H1 (cell line): ENCODE measurements around the gene YAP1. TPM values are rescaled to one million over a fixed set of nuclear protein-coding genes. Genes with fewer than 3 reads are reported as not detected.

ENCODE experiments used
- CTCF ChIA-PET: fragments of 300-600 bp; sonication (Branson Sonifier 250); formaldehyde crosslinking; loops from one replicate; lab custom pipeline; 2021; ENCODE audit not compliant: partially characterized antibody; lab: Charles Lee
- POLR2A ChIA-PET: fragments of 300-600 bp; sonication (Branson Sonifier 250); formaldehyde crosslinking; loops from one replicate; lab custom pipeline; 2021; ENCODE audit warnings: inconsistent platforms; ENCODE audit not compliant: partially characterized antibody; lab: Charles Lee
- DNase-seq, 2 experiments: peaks; one replicate each; pipeline versions ENCODE4 v3.0.0 to v3.0.0-alpha.2; 2010 to 2022; ENCODE audit warnings: low spot score in 2 of 2, low read depth in 1 of 2, mixed read lengths in 1 of 2
- FAIRE-seq: peaks from 2 replicates; lab custom pipeline; 2011; peaks lifted over from hg19 to GRCh38; lab: Jason Lieb, UNC
- H2AFZ ChIP-seq: 2 replicates; pipeline ENCODE4 v1.8.1; 2012; ENCODE audit warnings: low read length, inconsistent platforms
- H2AK5ac ChIP-seq: 2 replicates; pipeline ENCODE4 v1.6.1; 2013; ENCODE audit warnings: low read depth, low read length
- H2BK120ac ChIP-seq: replicated peaks from 2 replicates; pipeline ENCODE3; 2013; ENCODE audit warnings: low read depth, low read length, inconsistent platforms
- H2BK12ac ChIP-seq: 2 replicates; pipeline ENCODE4 v1.6.1; 2013; ENCODE audit warnings: low read depth, low read length
- H2BK15ac ChIP-seq: 2 replicates; pipeline ENCODE4 v1.6.1; 2013; ENCODE audit warnings: low read length
- H2BK20ac ChIP-seq: 2 replicates; pipeline ENCODE4 v1.6.1; 2013; ENCODE audit warnings: low read length
- H2BK5ac ChIP-seq: 2 replicates; pipeline ENCODE4 v1.6.1; 2013; ENCODE audit warnings: low read depth, low read length
- H3K14ac ChIP-seq: 2 replicates; pipeline ENCODE4 v1.6.1; 2013; ENCODE audit warnings: inconsistent platforms; ENCODE audit not compliant: insufficient read length
- H3K18ac ChIP-seq: 2 replicates; pipeline ENCODE4 v1.6.1; 2013; ENCODE audit warnings: low read length; ENCODE audit errors: extremely low read depth
- H3K23ac ChIP-seq: 2 replicates; pipeline ENCODE4 v1.6.1; 2013; ENCODE audit warnings: inconsistent platforms; ENCODE audit not compliant: insufficient read length
- H3K23me2 ChIP-seq: 2 replicates; pipeline ENCODE4 v1.6.1; 2013; ENCODE audit warnings: low read depth, low read length
- H3K27ac ChIP-seq: 2 replicates; pipeline ENCODE4 v1.6.1; 2011; ENCODE audit warnings: low read depth, low read length, inconsistent platforms
- H3K27me3 ChIP-seq, 4 experiments: replicated peaks in 1 of 4; 1 replicate in 1 of 4; 2 replicates in 3 of 4; pipeline versions ENCODE4 v1.6.1 to v1.8.1; 2011 to 2013; ENCODE audit warnings: low read length in 3 of 4, mild to moderate bottlenecking in 3 of 4, inconsistent platforms in 2 of 4, mixed read lengths in 2 of 4, moderate library complexity in 1 of 4; ENCODE audit not compliant: control insufficient read depth in 3 of 4, insufficient read depth in 3 of 4; ENCODE audit errors: extremely low read depth in 1 of 4
- H3K36me3 ChIP-seq, 4 experiments: 2 replicates each; pipeline versions ENCODE4 v1.6.1 to v1.8.1; 2011 to 2013; ENCODE audit warnings: mild to moderate bottlenecking in 4 of 4, low read length in 3 of 4, moderate library complexity in 2 of 4, control low read depth in 1 of 4, inconsistent platforms in 1 of 4; ENCODE audit not compliant: insufficient read depth in 4 of 4, control insufficient read depth in 2 of 4
- H3K4ac ChIP-seq: replicated peaks from 2 replicates; pipeline ENCODE3; 2013; ENCODE audit warnings: low read length, low read depth, mixed read lengths, inconsistent platforms; ENCODE audit not compliant: insufficient read length
- H3K4me1 ChIP-seq, 4 experiments: replicated peaks in 1 of 4; 1 replicate in 1 of 4; 2 replicates in 3 of 4; pipeline versions ENCODE4 v1.6.1 to v1.8.1; 2011 to 2013; ENCODE audit warnings: low read length in 3 of 4, inconsistent platforms in 2 of 4, mixed read lengths in 1 of 4; ENCODE audit not compliant: insufficient read depth in 4 of 4, control insufficient read depth in 3 of 4
- H3K4me2 ChIP-seq, 2 experiments: 2 replicates each; pipeline versions ENCODE4 v1.6.1 to v1.8.1; 2011 to 2013; ENCODE audit warnings: low read depth in 2 of 2, low read length in 2 of 2, control low read depth in 1 of 2, inconsistent platforms in 1 of 2, mild to moderate bottlenecking in 1 of 2; ENCODE audit not compliant: insufficient read depth in 1 of 2
- H3K4me3 ChIP-seq, 4 experiments: fragments of 200-600, 300-600 bp in 1 of 4; sonication (generic), shearing (Covaris generic), sonication (Bioruptor Twin) in 1 of 4; 2 replicates each; pipeline versions ENCODE4 v1.5.1 to v1.8.1; 2011 to 2016; ENCODE audit warnings: low read length in 4 of 4, low read depth in 3 of 4, control low read depth in 2 of 4, inconsistent platforms in 2 of 4, mild to moderate bottlenecking in 2 of 4, mixed read lengths in 1 of 4, moderate library complexity in 1 of 4; ENCODE audit not compliant: insufficient read depth in 2 of 4; ENCODE audit errors: extremely low read depth in 1 of 4
- H3K56ac ChIP-seq: replicated peaks from 2 replicates; pipeline ENCODE3; 2013; ENCODE audit warnings: low read depth, mild to moderate bottlenecking, mixed read lengths, low read length, inconsistent platforms; ENCODE audit not compliant: insufficient read length
- H3K79me1 ChIP-seq: 2 replicates; pipeline ENCODE4 v1.6.1; 2013; ENCODE audit warnings: low read depth, low read length, control low read depth
- H3K79me2 ChIP-seq, 2 experiments: 2 replicates each; pipeline versions ENCODE4 v1.6.1 to v1.8.1; 2012 to 2013; ENCODE audit warnings: low read length in 2 of 2, mild to moderate bottlenecking in 2 of 2, inconsistent platforms in 1 of 2; ENCODE audit not compliant: insufficient read depth in 2 of 2, control insufficient read depth in 1 of 2
- H3K9ac ChIP-seq, 4 experiments: replicated peaks in 1 of 4; 1 replicate in 1 of 4; 2 replicates in 3 of 4; pipeline versions ENCODE4 v1.6.1 to v1.8.1; 2011 to 2013; ENCODE audit warnings: low read depth in 3 of 4, low read length in 3 of 4, control low read depth in 2 of 4, mild to moderate bottlenecking in 2 of 4, moderate library complexity in 2 of 4, inconsistent platforms in 1 of 4; ENCODE audit errors: extremely low read depth in 1 of 4
- H3K9me3 ChIP-seq, 2 experiments: 2 replicates each; pipeline versions ENCODE4 v1.6.1 to v1.8.1; 2012 to 2013; ENCODE audit warnings: mild to moderate bottlenecking in 2 of 2, moderate library complexity in 2 of 2, control low read depth in 1 of 2, inconsistent platforms in 1 of 2, low read depth in 1 of 2, low read length in 1 of 2, mixed read lengths in 1 of 2; ENCODE audit not compliant: insufficient read depth in 2 of 2
- H4K20me1 ChIP-seq, 2 experiments: replicated peaks in 1 of 2; 2 replicates each; pipeline versions ENCODE3 to v1.8.1; 2011 to 2013; ENCODE audit warnings: inconsistent platforms in 2 of 2, low read length in 2 of 2, mild to moderate bottlenecking in 1 of 2; ENCODE audit not compliant: insufficient read depth in 2 of 2, control insufficient read depth in 1 of 2
- H4K5ac ChIP-seq: 2 replicates; pipeline ENCODE4 v1.6.1; 2013; ENCODE audit warnings: low read length, low read depth, mixed read lengths, inconsistent platforms; ENCODE audit not compliant: insufficient read length
- H4K8ac ChIP-seq: 2 replicates; pipeline ENCODE4 v1.8.0; 2013; ENCODE audit warnings: mild to moderate bottlenecking, moderate library complexity, low read length, inconsistent platforms; ENCODE audit not compliant: insufficient read depth; ENCODE audit errors: extremely low read depth
- H4K91ac ChIP-seq: replicated peaks from 2 replicates; pipeline ENCODE3; 2013; ENCODE audit warnings: low read length, mixed read lengths, inconsistent platforms; ENCODE audit not compliant: insufficient read length
- CBX5 ChIP-seq: fragments of 300-800, 300-1000 bp; sonication (generic); IDR thresholded peaks from 2 replicates; pipeline ENCODE4 v1.7.1; 2016; ENCODE audit warnings: antibody characterized with exemption, low read length, low read depth
- CEBPB ChIP-seq: IDR thresholded peaks from 2 replicates; pipeline ENCODE4 v1.6.1; 2012; ENCODE audit warnings: low read depth, low read length
- CREB1 ChIP-seq: IDR thresholded peaks from 2 replicates; pipeline ENCODE4 v1.6.1; 2012; ENCODE audit warnings: inconsistent platforms
- CTCF ChIP-seq, 3 experiments: IDR thresholded peaks; 1 replicate in 2 of 3; 2 replicates in 1 of 3; pipeline versions ENCODE4 v1.5.1 to v1.6.1; 2011; ENCODE audit warnings: low read length in 3 of 3, mild to moderate bottlenecking in 3 of 3, inconsistent platforms in 2 of 3, low read depth in 1 of 3, moderate library complexity in 1 of 3; ENCODE audit not compliant: insufficient read depth in 1 of 3; ENCODE audit errors: control extremely low read depth in 1 of 3
- RAD21 ChIP-seq, 2 experiments: IDR thresholded peaks in 1 of 2; conservative IDR thresholded peaks in 1 of 2; 2 replicates each; pipeline ENCODE4 v1.6.1; 2011; ENCODE audit warnings: low read depth in 2 of 2, low read length in 2 of 2, improper control_type of control experiment in 1 of 2, inconsistent platforms in 1 of 2, mild to moderate bottlenecking in 1 of 2, moderate library complexity in 1 of 2
- RFX5 ChIP-seq: IDR thresholded peaks from 2 replicates; pipeline ENCODE4 v1.6.1; 2011; ENCODE audit warnings: low read depth, low read length, improper control_type of control experiment, borderline replicate concordance
- SP1 ChIP-seq: IDR thresholded peaks from 2 replicates; pipeline ENCODE4 v1.6.1; 2011; ENCODE audit warnings: low read depth, low read length
- TCF12 ChIP-seq: IDR thresholded peaks from 2 replicates; pipeline ENCODE4 v1.6.1; 2011; ENCODE audit warnings: low read depth, mild to moderate bottlenecking, low read length
- WGBS, 2 experiments: shearing (Covaris generic) in 1 of 2; methylation state at CpG; one replicate each; pipeline versions ENCODE4 v1.1.6 to v1.1.7; 2013 to 2015; ENCODE audit warnings: low lambda C conversion rate in 2 of 2, mixed read lengths in 2 of 2, inconsistent platforms in 1 of 2, low coverage in 1 of 2, missing lambda C conversion rate in 1 of 2; ENCODE audit not compliant: insufficient replicate concordance in 2 of 2, insufficient coverage in 1 of 2, insufficient read length in 1 of 2; ENCODE audit errors: extremely low coverage in 1 of 2, missing lambda C conversion rate in 1 of 2; 5-methylcytosine and 5-hydroxymethylcytosine counted together
- polyA plus RNA-seq, 7 experiments: library from polyadenylated mRNA; depleted of rRNA in 3 of 7; stranded (reverse) in 5 of 7; unstranded in 2 of 7; fragments of >200 nt in 5 of 7; fragments of 200-250 nt in 2 of 7; gene quantifications; 1 replicate in 5 of 7; 2 replicates in 1 of 7; 4 replicates in 1 of 7; pipeline versions ENCODE4 v1.2.1 to v1.2.3, GENCODE V29; 2011 to 2013; ENCODE audit warnings: missing spikeins in 2 of 7, mixed read lengths in 2 of 7
- total RNA-seq: library from RNA; stranded (reverse); fragmentation: NEBNext Ultra II Directional; extraction: Animal tissue kit (Norgen Biotek cat#: 25700); gene quantifications from 2 replicates; pipeline ENCODE4 v1.2.1, GENCODE V29; 2021

The YAP1 gene
- total and polyA plus RNA-seq, 2 of the 8 experiments (the other 6 are each of a cell fraction or from before 2014, with no cell fraction given) = 62.0 to 108 TPM

GRCh38 chr11:102120437-102120973 is 10.3 kb downstream of the YAP1 start:
- Histone ChIP-seq H2AFZ (no peak overlapping the region), H3K4me1 (peaks cover 0 to 31% (median 4%) of the 10 kb centered on the region in 4 experiments; a peak in 5 of 7 replicates), H2AK5ac (no peak overlapping the region), H3K23ac (no peak overlapping the region), H3K14ac (no peak overlapping the region), H2BK20ac (no peak overlapping the region), H3K79me2 (peaks cover 9 to 91% of the 10 kb centered on the region in 2 experiments; a peak in 3 of 4 replicates), H2BK120ac (no peak overlapping the region), H3K4me2 (peak overlapping the region; percentile 22 to 29; a peak in 3 of 4 replicates), H3K4me3 (peak overlapping the region in 1 of 4 experiments; percentile 13; a peak in 1 of 8 replicates), H3K9me3 (no peaks in the 10 kb centered on the region), H2BK12ac (no peak overlapping the region), H3K56ac (no peak overlapping the region), H4K5ac (no peak overlapping the region), H3K79me1 (peaks cover 5% of the 10 kb centered on the region; the same call in 1 of the 2 replicates), H2BK15ac (no peak overlapping the region), H3K9ac (no peak overlapping the region), H3K4ac (no peak overlapping the region), H4K20me1 (peaks cover 0 to 3% of the 10 kb centered on the region in 2 experiments), H3K18ac (no peak overlapping the region), H2BK5ac (no peak overlapping the region), H3K36me3 (peaks cover 0 to 7% (median 1%) of the 10 kb centered on the region in 4 experiments; a peak in 1 of 8 replicates), H4K8ac (no peak overlapping the region), H3K23me2 (no peaks in the 10 kb centered on the region; the same call in 1 of the 2 replicates), H3K27me3 (no peaks in the 10 kb centered on the region)
- FAIRE-seq (no peak), DNase-seq (no peak)
- 88% methylated on average over 3 of the region's 3 CpGs; no CpG with 5 or more reads in 1 of the 2 experiments for WGBS, 2 experiments
- POLR2A ChIA-PET = interaction anchor here (0.6 to 2.6 kb wide), 5 partner anchors 9 to 351 kb away, joined by 3 to 7 read pairs (median 5); no protein-coding TSS in a partner anchor
- TF ChIP-seq CTCF (IDR thresholded peaks at IDR 0.05; ENCODE audit: control extremely low read depth in 1 of 3, insufficient read depth in 1 of 3, low read depth in 1 of 3, low read length in 3 of 3) (no peak), RAD21 (IDR thresholded peaks at IDR 0.05 in 1 of 2, conservative IDR thresholded peaks at IDR 0.05 in 1 of 2; ENCODE audit: low read depth in 2 of 2, low read length in 2 of 2) (no peak), RFX5 (no peak), CREB1 (no peak), CEBPB (peak; percentile 77), SP1 (no peak), TCF12 (no peak), CBX5 (no peak)
- TF ChIP-seq, all 59 proteins: peak for 1
- CTCF ChIA-PET = interaction anchor here (0.7 to 1.9 kb wide), 4 partner anchors 20 to 331 kb away, joined by 3 to 4 read pairs (median 4); no protein-coding TSS in a partner anchor
- Histone ChIP-seq H4K91ac (no peak overlapping the region), H3K27ac (no peak overlapping the region)
